Ovary (tissue), 3 donors: ENCODE measurements around the gene ERC1.

Experiments used
- CTCF ChIP-seq, 3 donors: fragments of 450-650 bp in 2 of 3; fragments of 200-600 bp in 1 of 3; IDR thresholded peaks; one replicate each; pipeline versions ENCODE4 v1.5.1 to v1.8.0; 2016 to 2022; ENCODE audit warnings: antibody characterized with exemption in 3 of 3, mild to moderate bottlenecking in 1 of 3
- POLR2A ChIP-seq: fragments of 450-650 bp; IDR thresholded peaks from one replicate; pipeline ENCODE4 v1.6.1; 2017; ENCODE audit warnings: antibody characterized with exemption, mild to moderate bottlenecking, moderate library complexity
- donor health status: DM: no; HTN: no; CAD: no.

- TF ChIP-seq POLR2A: no peak
- TF ChIP-seq CTCF (IDR thresholded peaks at IDR 0.05): no peak
Observed at GRCh38 chr12:1465990-1466389, 475.0 kb downstream of the ERC1 start.
